ENCODE results near the gene MAPK9.

DNA sequence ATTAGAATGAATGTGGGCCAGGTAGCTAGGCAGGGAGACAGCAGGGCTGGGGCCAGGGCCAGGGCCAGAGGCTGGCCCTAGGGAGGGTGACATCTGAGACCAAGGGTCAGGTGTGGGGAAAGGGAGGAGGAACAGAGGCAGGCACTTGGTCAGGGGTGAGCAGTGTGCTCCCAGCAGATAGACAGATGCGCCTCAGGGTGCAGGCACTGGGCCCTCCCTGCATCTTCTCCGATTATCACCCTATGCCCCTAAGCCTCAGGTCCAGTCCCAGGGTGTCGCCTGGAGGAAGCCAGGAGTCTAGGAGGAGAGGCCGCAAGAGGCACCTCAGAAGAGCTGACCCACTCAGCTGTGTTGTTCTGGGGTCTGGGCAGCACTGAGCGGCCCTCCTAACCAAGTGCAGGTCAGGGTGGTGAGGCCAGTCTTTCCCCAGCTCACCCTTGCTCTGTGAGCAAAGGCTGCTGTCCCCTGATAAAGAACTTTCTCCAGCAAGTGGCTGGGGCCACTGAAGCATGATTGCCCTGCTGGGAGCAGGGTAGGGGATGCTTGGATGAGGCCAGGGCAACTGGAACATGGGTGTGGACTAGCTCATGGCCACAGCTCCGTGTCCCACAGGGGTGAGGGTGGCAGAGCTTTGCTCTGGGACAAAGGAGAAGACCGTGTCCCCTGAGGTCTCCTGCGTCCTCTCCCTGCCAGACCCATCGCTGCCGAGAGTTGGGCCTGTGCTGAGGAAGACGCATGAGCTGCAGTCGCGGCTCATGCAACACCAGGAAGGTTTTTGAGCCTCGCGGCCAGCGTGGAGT is 80.7 kb downstream of the MAPK9 start:
- TF ChIP-seq POLR2A (IDR thresholded peaks at IDR 0.05; ENCODE audit: low read depth, low read length) = no peak
- TF ChIP-seq TAF1 (IDR thresholded peaks at IDR 0.05; ENCODE audit: low read depth, low read length) = no peak
- no peak for TF ChIP-seq POLR2AphosphoS5 (IDR thresholded peaks at IDR 0.05; ENCODE audit: low read depth, low read length)
- no peak for TF ChIP-seq PAX5 (IDR thresholded peaks at IDR 0.05; ENCODE audit: insufficient read depth, low read length, severe bottlenecking)
- no peak for TF ChIP-seq POU2F2 (IDR thresholded peaks at IDR 0.05; ENCODE audit: low read depth, low read length)
- TF ChIP-seq SPI1 (IDR thresholded peaks at IDR 0.05; ENCODE audit: low read depth, low read length) = no peak

Data from GM12891 (cell line).